Measurements from ENCODE around the gene SYNGR1.

DNA sequence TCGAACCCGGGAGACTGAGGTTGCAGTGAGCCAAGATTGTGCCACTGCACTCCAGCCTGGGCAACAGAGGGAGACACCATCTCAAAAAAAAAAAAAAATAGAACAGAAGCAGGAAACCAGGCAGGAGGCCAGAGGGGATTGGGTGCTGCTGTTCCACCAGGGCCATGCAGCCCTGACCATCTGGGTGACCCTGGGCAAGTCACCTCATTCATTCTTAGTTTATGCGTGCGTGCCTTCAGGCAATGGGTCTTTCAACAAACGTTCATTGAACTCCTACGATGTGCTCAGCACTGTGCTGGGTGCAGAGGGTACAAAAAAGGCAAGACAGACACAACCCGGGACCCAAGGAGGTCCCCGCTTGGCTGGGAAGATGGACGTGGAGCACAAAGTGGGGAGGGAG is 48.7 kb upstream of the SYNGR1 start:
- no peak for TF ChIP-seq POLR2A (IDR thresholded peaks at IDR 0.05; ENCODE audit: low read length)
- no peak for TF ChIP-seq GATA1 (IDR thresholded peaks at IDR 0.05; ENCODE audit: low read depth, low read length)
